Heart left ventricle (tissue), 13 donors: Measurements from ENCODE around the gene RNU5B-1.
"Not testable (repeated sequence)": the region's sequence is repeated elsewhere in the genome, so short reads cannot be mapped to it uniquely, and the experiment has no call there.

Experiments used
- CTCF ChIP-seq, 12 donors: fragments of 200-600 bp; sonication (generic) in 4 of 12; IDR thresholded peaks; one replicate each; pipeline versions ENCODE4 v1.5.0 to v1.8.0; 2018 to 2022; ENCODE audit warnings: antibody characterized with exemption in 12 of 12, mild to moderate bottlenecking in 5 of 12
- POLR2A ChIP-seq, 2 donors: fragments of 450-650 bp; IDR thresholded peaks; one replicate each; pipeline ENCODE4 v1.6.1; 2017; ENCODE audit warnings: antibody characterized with exemption in 2 of 2, mild to moderate bottlenecking in 2 of 2, moderate library complexity in 2 of 2
- donor health status: ischemic (EF 13 %, LVEDD 7.1; RV severe dilation, severe dysfunction).
- donor health status: DM: no; HTN: yes; CAD: no.
- donor health status: DM: no; HTN: no; CAD: no.
- donor health status: ischemic (EF 25% LVEDD 6.9; RV normal size, moderate dysfunction).
- donor health status: ischemic (EF 25% LVEDD 5.7; RV mildly dilated, moderate dysfunction).
- donor health status: ischemic (EF 35%, LVEDD 5.7; RV mildly dilated, moderate dysfunction).
- donor health status: nonischemic (EF 11% LVEDD 7.7; RV severe dilation, severe dysfunction).
- donor health status: DM: yes; HTN: yes; CAD: no.
- donor health status: PGD.
- donor health status: ischemic (EF 29% LVEDD 5.4; RV normal size, mild dysfunction).
- donor health status: nonischemic (EF 23%, LVEDD 6.1; RV moderate dilation, normal function).

DNA sequence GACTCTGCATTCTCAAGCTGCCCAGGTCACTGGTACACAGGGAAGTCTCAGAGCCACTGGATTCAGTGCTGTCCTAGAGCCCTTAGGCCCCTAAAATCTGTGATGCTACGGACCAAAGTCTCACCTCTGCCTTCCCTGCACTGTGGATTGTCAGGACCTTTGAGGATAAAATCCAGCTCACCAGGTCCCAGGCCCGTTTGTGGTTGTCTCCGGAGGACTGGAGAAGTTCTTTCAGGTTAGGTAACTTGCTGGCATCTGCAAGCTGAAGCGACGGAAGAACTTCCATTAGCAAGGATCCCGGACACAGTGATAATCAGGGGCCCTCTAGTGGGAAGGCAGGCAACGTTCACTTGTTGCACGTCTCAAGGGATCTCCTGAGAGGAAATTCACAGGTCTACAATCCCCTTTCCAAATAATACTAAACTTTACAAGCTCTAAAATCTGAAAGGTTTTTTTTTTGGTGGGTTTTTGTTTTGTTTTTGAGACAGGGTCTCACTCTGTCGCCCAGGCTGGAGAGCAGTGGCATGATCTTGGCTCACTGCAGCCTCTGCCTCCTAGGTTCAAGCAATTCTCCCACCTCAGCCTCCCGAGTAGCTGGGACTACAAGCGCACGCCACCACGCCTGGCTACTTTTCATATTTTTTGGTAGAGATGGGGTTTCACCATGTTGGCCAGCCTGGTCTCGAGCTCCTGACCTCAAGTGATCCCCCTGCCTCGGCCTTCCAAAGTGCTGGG, 33.5 kb upstream of the RNU5B-1 start:
- peak; percentile 42 to 83 (median 70) for TF ChIP-seq CTCF (IDR thresholded peaks at IDR 0.05)
- TF ChIP-seq POLR2A (IDR thresholded peaks at IDR 0.05): not testable (repeated sequence)
